ENCODE data around the gene AMACR.

GRCh38 chr5:33968211-33969005, 39.4 kb downstream of the AMACR start:
- TF ChIP-seq, protein P1, sequence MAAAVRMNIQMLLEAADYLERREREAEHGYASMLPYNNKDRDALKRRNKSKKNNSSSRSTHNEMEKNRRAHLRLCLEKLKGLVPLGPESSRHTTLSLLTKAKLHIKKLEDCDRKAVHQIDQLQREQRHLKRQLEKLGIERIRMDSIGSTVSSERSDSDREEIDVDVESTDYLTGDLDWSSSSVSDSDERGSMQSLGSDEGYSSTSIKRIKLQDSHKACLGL (CRISPR knock-in tag; IDR thresholded peaks at IDR 0.05) = no peak
- TF ChIP-seq KDM5A (IDR thresholded peaks at IDR 0.05; ENCODE audit: borderline replicate concordance, low read length) = no peak
- TF ChIP-seq ZNF282 (IDR thresholded peaks at IDR 0.05; ENCODE audit: partially characterized antibody) = no peak
- TF ChIP-seq ZNF121 (CRISPR knock-in tag; IDR thresholded peaks at IDR 0.05) = no peak
- no peak for TF ChIP-seq MAZ (IDR thresholded peaks at IDR 0.05; ENCODE audit: borderline replicate concordance, low read depth, low read length)
- no peak for TF ChIP-seq MAZ (CRISPR knock-in tag; IDR thresholded peaks at IDR 0.05; ENCODE audit: low read depth)
- no peak for TF ChIP-seq NR0B2 (CRISPR knock-in tag; IDR thresholded peaks at IDR 0.05)
- no peak for TF ChIP-seq ESRRA (CRISPR knock-in tag; IDR thresholded peaks at IDR 0.05; ENCODE audit: low read depth)
- TF ChIP-seq ZSCAN21 (CRISPR knock-in tag; IDR thresholded peaks at IDR 0.05; ENCODE audit: borderline replicate concordance) = no peak
- no peak for TF ChIP-seq TEF (CRISPR knock-in tag; IDR thresholded peaks at IDR 0.05)
- no peak for TF ChIP-seq ZNF549 (CRISPR knock-in tag; IDR thresholded peaks at IDR 0.05)
